ENCODE data around the gene SERTAD1. TPM values are rescaled to one million over a fixed set of nuclear protein-coding genes. Genes with fewer than 3 reads are reported as not detected.

The SERTAD1 gene
- total RNA-seq, 1 donor from 2014 or later: 22.9 TPM

DNA sequence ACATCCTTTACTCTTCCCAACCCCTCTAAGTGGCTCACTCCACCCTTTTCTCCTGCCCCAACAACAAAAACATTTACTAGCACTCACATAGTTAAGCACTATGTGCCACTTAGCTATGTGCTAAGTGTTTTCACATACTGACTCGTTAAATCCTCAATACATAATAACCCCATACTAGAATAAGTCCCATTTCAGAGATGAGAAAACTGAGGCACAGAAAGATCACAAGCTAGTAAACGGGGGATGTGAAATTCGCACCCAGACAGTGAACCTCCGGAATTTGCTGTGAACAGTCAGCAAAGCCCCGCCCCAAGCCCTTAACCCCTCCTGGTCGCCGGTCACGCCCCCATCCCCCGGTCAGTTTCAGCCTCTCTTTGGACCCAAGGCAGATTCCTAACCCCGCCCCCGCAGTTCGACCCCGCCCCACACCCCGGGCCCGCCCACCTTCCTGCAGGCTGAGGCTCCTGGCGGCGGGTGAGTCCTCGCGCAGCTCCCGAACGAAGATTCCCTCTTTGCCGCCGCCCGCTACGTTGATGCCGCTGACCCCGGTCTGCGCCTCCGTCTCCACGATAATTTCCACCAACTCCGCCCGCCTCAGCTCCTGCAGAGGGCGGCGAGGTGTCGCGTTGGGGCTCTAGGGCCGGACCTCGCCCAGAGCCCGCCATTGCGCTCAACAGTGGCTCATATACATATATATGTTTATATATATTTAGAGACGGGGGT lies 22.4 kb downstream of the SERTAD1 start:
- peak overlapping the region; percentile 88 for H3K4me2 ChIP-seq (ENCODE audit: low read length)
- H3K79me2 ChIP-seq (ENCODE audit: insufficient read depth, low read length): no peaks in the 10 kb centered on the region
- H3K4me3 ChIP-seq (ENCODE audit: insufficient read depth, low read depth, low read length): peak overlapping the region; percentile 60
- TF ChIP-seq EZH2 (IDR thresholded peaks at IDR 0.05; ENCODE audit: insufficient read depth, low read length): no peak
- no peak for TF ChIP-seq CTCF (IDR thresholded peaks at IDR 0.05; ENCODE audit: insufficient read depth, low read depth, low read length)
- H3K4me1 ChIP-seq (ENCODE audit: insufficient read depth, low read length): no peaks in the 10 kb centered on the region
- no peaks in the 10 kb centered on the region for H3K9me3 ChIP-seq (ENCODE audit: insufficient read depth, low read depth, low read length)
- no peaks in the 10 kb centered on the region for H3K27me3 ChIP-seq (ENCODE audit: insufficient read depth, low read length)
- FAIRE-seq (no peak), DNase-seq (ENCODE audit: low read depth) (peak; percentile 73)
- no peaks in the 10 kb centered on the region for H4K20me1 ChIP-seq (ENCODE audit: insufficient read depth, low read length)
- H3K36me3 ChIP-seq (ENCODE audit: insufficient read depth, low read length): no peaks in the 10 kb centered on the region
- Mint-ChIP-seq H3K4me1 (ENCODE audit: low read depth, unreplicated experiment) (no peaks in the 10 kb centered on the region), H3K27me3 (ENCODE audit: low read depth, unreplicated experiment) (peaks cover 11% of the 10 kb centered on the region), H3K4me3 (ENCODE audit: unreplicated experiment) (peak overlapping the region; percentile 90), H3K9me3 (ENCODE audit: unreplicated experiment) (no peaks in the 10 kb centered on the region), H3K36me3 (ENCODE audit: low read depth, unreplicated experiment) (peaks cover 4% of the 10 kb centered on the region), H3K27ac (ENCODE audit: unreplicated experiment) (peak overlapping the region; percentile 93)
- peak overlapping the region; percentile 26 for H3K27ac ChIP-seq (ENCODE audit: low read depth, low read length)
- H3K9ac ChIP-seq (ENCODE audit: low read length): peak overlapping the region; percentile 74
- H2AFZ ChIP-seq (ENCODE audit: low read depth, low read length): peak overlapping the region; percentile 94

DNA sequence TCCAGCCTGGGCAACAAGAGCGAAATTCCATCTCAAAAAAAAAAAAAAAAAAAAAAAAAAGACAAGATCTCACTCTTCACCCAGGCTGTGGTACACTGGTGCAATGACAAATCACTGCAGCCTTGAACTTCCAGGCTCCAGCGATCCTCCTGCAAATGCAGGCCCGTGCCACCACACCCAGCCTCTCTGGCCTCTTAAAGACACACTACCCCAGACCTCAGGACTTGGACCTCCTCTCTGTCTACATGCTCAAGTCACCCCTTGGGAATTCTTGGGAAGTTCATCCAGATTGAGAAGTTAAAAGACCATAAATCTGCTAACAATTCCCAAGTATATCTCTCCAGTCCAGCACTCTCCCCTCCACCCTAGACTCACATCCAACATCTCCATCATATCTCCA lies 25.2 kb downstream of the SERTAD1 start:
- no peaks in the 10 kb centered on the region for H3K4me1 ChIP-seq (ENCODE audit: insufficient read depth, low read length)
- H4K20me1 ChIP-seq (ENCODE audit: insufficient read depth, low read length): no peaks in the 10 kb centered on the region
- Mint-ChIP-seq H3K27ac (ENCODE audit: unreplicated experiment) (no peak overlapping the region), H3K36me3 (ENCODE audit: low read depth, unreplicated experiment) (peaks cover 4% of the 10 kb centered on the region), H3K27me3 (ENCODE audit: low read depth, unreplicated experiment) (peaks cover 27% of the 10 kb centered on the region), H3K4me1 (ENCODE audit: low read depth, unreplicated experiment) (no peaks in the 10 kb centered on the region), H3K9me3 (ENCODE audit: unreplicated experiment) (no peaks in the 10 kb centered on the region), H3K4me3 (ENCODE audit: unreplicated experiment) (no peak overlapping the region)
- H2AFZ ChIP-seq (ENCODE audit: low read depth, low read length): no peak overlapping the region
- H3K4me2 ChIP-seq (ENCODE audit: low read length): no peak overlapping the region
- no peaks in the 10 kb centered on the region for H3K79me2 ChIP-seq (ENCODE audit: insufficient read depth, low read length)
- no peaks in the 10 kb centered on the region for H3K36me3 ChIP-seq (ENCODE audit: insufficient read depth, low read length)
- no peak overlapping the region for H3K4me3 ChIP-seq (ENCODE audit: insufficient read depth, low read depth, low read length)
- FAIRE-seq (no peak), DNase-seq (ENCODE audit: low read depth) (no peak)
- H3K9me3 ChIP-seq (ENCODE audit: insufficient read depth, low read depth, low read length): no peaks in the 10 kb centered on the region
- H3K9ac ChIP-seq (ENCODE audit: low read length): no peak overlapping the region
- no peaks in the 10 kb centered on the region for H3K27me3 ChIP-seq (ENCODE audit: insufficient read depth, low read length)
- TF ChIP-seq CTCF (IDR thresholded peaks at IDR 0.05; ENCODE audit: insufficient read depth, low read depth, low read length): no peak
- no peak for TF ChIP-seq EZH2 (IDR thresholded peaks at IDR 0.05; ENCODE audit: insufficient read depth, low read length)
- no peak overlapping the region for H3K27ac ChIP-seq (ENCODE audit: low read depth, low read length)

Measured in astrocyte (in vitro differentiated cells and primary cell).